ENCODE data around the gene PIGT. TPM values are rescaled to one million over a fixed set of nuclear protein-coding genes. Genes with fewer than 3 reads are reported as not detected.
A peak's percentile ranks its signal among the peaks of the same experiment; 100 is the strongest.

Gene PIGT
- total RNA-seq, 1 experiment from 2014 or later: 73.9 TPM

GRCh38 chr20:45427236-45428149 is 11.6 kb downstream of the PIGT start:
- Histone ChIP-seq H2BK12ac (ENCODE audit: insufficient read length, low read depth, low read length) (no peak overlapping the region), H4K8ac (replicated peaks; ENCODE audit: insufficient read length, low read depth, low read length) (no peak overlapping the region), H4K20me1 (ENCODE audit: control insufficient read depth, insufficient read depth, insufficient read length) (no peaks in the 10 kb centered on the region), H3K9ac (ENCODE audit: extremely low read depth, insufficient read length, low read length) (no peak overlapping the region), H3K4me1 (ENCODE audit: insufficient read depth, low read length) (no peaks in the 10 kb centered on the region), H3K4ac (ENCODE audit: low read depth, low read length) (no peak overlapping the region), H3K27ac (ENCODE audit: insufficient read length, low read depth, low read length) (no peak overlapping the region), H3K56ac (ENCODE audit: insufficient read length, low read depth, low read length) (no peak overlapping the region), H2BK120ac (ENCODE audit: low read depth, low read length, poor library complexity, severe bottlenecking) (no peak overlapping the region), H3K79me2 (ENCODE audit: insufficient read depth, low read length) (no peaks in the 10 kb centered on the region), H2BK15ac (ENCODE audit: low read depth, low read length) (no peak overlapping the region), H2AFZ (ENCODE audit: low read length) (no peak overlapping the region), H3T11ph (ENCODE audit: low read length) (no peak overlapping the region), H3K4me2 (ENCODE audit: insufficient read depth, insufficient read length, low read length) (no peak overlapping the region), H4K91ac (ENCODE audit: insufficient read length, low read depth, low read length) (no peak overlapping the region), H2AK5ac (ENCODE audit: insufficient read length, low read length) (no peak overlapping the region), H3K9me3 (ENCODE audit: control insufficient read depth, low read depth, low read length) (no peaks in the 10 kb centered on the region), H3K18ac (ENCODE audit: insufficient read length, low read depth, low read length) (no peak overlapping the region), H2BK5ac (ENCODE audit: insufficient read length, low read length) (no peak overlapping the region), H3K23me2 (ENCODE audit: insufficient read length, low read depth, low read length, poor library complexity, severe bottlenecking) (no peaks in the 10 kb centered on the region), H3K27me3 (ENCODE audit: insufficient read depth, low read length) (no peaks in the 10 kb centered on the region), H3K79me1 (ENCODE audit: insufficient read depth, low read depth, low read length, poor library complexity, severe bottlenecking) (no peaks in the 10 kb centered on the region), H3K14ac (ENCODE audit: insufficient read depth, low read length) (no peak overlapping the region), H2BK20ac (ENCODE audit: low read depth, low read length, poor library complexity, severe bottlenecking) (no peak overlapping the region), H3K23ac (ENCODE audit: insufficient read length, low read depth, low read length) (no peak overlapping the region), H4K5ac (ENCODE audit: insufficient read length, low read depth, low read length) (no peak overlapping the region)
- TF ChIP-seq CTCF (conservative IDR thresholded peaks at IDR 0.05): no peak
- peaks cover 11 to 39% (median 27%) of the 10 kb centered on the region in 3 experiments; a peak in 6 of 7 replicates for H3K36me3 Mint-ChIP-seq (ENCODE audit: insufficient read depth in 1 of 3, low read depth in 3 of 3)
- WGBS (ENCODE audit: extremely low coverage, insufficient read length, low lambda C conversion rate): no CpG with 5 or more reads among the region's 14 CpGs
- H3K4me3 Mint-ChIP-seq: no peak overlapping the region; a peak in 1 of 5 replicates
- no peaks in the 10 kb centered on the region for H3K27me3 Mint-ChIP-seq (ENCODE audit: low read depth)
- H3K27ac Mint-ChIP-seq: peak overlapping the region in 1 of 3 experiments; percentile 74; a peak in 2 of 7 replicates
- H3K4me1 Mint-ChIP-seq: no peaks in the 10 kb centered on the region; a peak in 1 of 4 replicates
- no peak for DNase-seq
- no peaks in the 10 kb centered on the region for H3K9me3 Mint-ChIP-seq

Data from H9 (cell line).